Activated CD4-positive, alpha-beta memory T cell treated with anti-CD3 and anti-CD28 coated beads for 36 hours (primary cell): ENCODE data around the gene PDE2A. TPM values are rescaled to one million over a fixed set of nuclear protein-coding genes. Genes with fewer than 3 reads are reported as not detected.

Experiments used
- CTCF ChIA-PET: fragments of 350-600 bp; sonication (Branson Sonifier 250); formaldehyde crosslinking; loops from one replicate; lab custom pipeline; 2021; ENCODE audit warnings: antibody characterized with exemption, inconsistent platforms; lab: Charles Lee
- POLR2A ChIA-PET: fragments of 350-600 bp; sonication (Branson Sonifier 250); formaldehyde crosslinking; loops from one replicate; lab custom pipeline; 2021; ENCODE audit warnings: antibody characterized with exemption; lab: Charles Lee
- DNase-seq: peaks from one replicate; pipeline ENCODE4 v3.0.0-alpha.2; 2020
- H3K27ac Mint-ChIP-seq: one replicate; pipeline ENCODE4 v1.8.0; 2021; ENCODE audit warnings: mixed read lengths
- H3K27me3 Mint-ChIP-seq: one replicate; pipeline ENCODE4 v1.8.0; 2021; ENCODE audit warnings: mixed read lengths
- H3K36me3 Mint-ChIP-seq: one replicate; pipeline ENCODE4 v1.8.0; 2021; ENCODE audit warnings: mixed read lengths
- H3K4me1 Mint-ChIP-seq: one replicate; pipeline ENCODE4 v1.8.0; 2021; ENCODE audit warnings: low read depth, mixed read lengths
- H3K4me3 Mint-ChIP-seq: one replicate; pipeline ENCODE4 v1.8.0; 2021; ENCODE audit warnings: mild to moderate bottlenecking, mixed read lengths
- H3K9me3 Mint-ChIP-seq: one replicate; pipeline ENCODE4 v1.8.0; 2021; ENCODE audit warnings: mixed read lengths
- intact Hi-C: fragments of 100-400 bp; cut with micrococcal nuclease; formaldehyde crosslinking; loops from one replicate; pipeline ENCODE4 v1.15.1; 2023
- total RNA-seq, 2 experiments: library from RNA; stranded (reverse); gene quantifications; one replicate each; pipeline ENCODE4 v1.2.3, GENCODE V29; 2021

The PDE2A gene
- total RNA-seq, 2 experiments from 2014 or later: 0.29 to 0.97 TPM

- no peaks in the 10 kb centered on the region for H3K9me3 Mint-ChIP-seq
- intact Hi-C loops: no loop called here
- ChIA-PET POLR2A (no interaction called here), CTCF (interaction anchor here (1.3 kb wide), 1 partner anchor 161 kb away, joined by 4 read pairs; no protein-coding TSS in a partner anchor)
- no peak overlapping the region for H3K27ac Mint-ChIP-seq
- H3K4me3 Mint-ChIP-seq: no peak overlapping the region
- H3K36me3 Mint-ChIP-seq: no peaks in the 10 kb centered on the region
- no peaks in the 10 kb centered on the region for H3K4me1 Mint-ChIP-seq
- H3K27me3 Mint-ChIP-seq: no peaks in the 10 kb centered on the region
- no peak for DNase-seq
These were observed 42.2 kb downstream of the PDE2A start for GRCh38 chr11:72631806-72632731.

GRCh38 chr11:72630104-72630852 lies 43.9 kb downstream of the PDE2A start:
- Mint-ChIP-seq H3K4me3 (no peak overlapping the region), H3K27me3 (no peaks in the 10 kb centered on the region), H3K27ac (no peak overlapping the region), H3K9me3 (no peaks in the 10 kb centered on the region), H3K4me1 (no peaks in the 10 kb centered on the region), H3K36me3 (no peaks in the 10 kb centered on the region)
- intact Hi-C loops: no loop called here
- ChIA-PET POLR2A (no interaction called here), CTCF (no interaction called here)
- no peak for DNase-seq

GRCh38 chr11:72629266-72629665 lies 45.0 kb downstream of the PDE2A start:
- CTCF ChIA-PET: no interaction called here
- no peak for DNase-seq
- Mint-ChIP-seq H3K27me3 (no peaks in the 10 kb centered on the region), H3K4me3 (no peak overlapping the region), H3K27ac (no peak overlapping the region), H3K36me3 (no peaks in the 10 kb centered on the region), H3K9me3 (no peaks in the 10 kb centered on the region), H3K4me1 (no peaks in the 10 kb centered on the region)
- POLR2A ChIA-PET: no interaction called here
- intact Hi-C loops: no loop called here

- H3K4me1 Mint-ChIP-seq: no peaks in the 10 kb centered on the region
- H3K4me3 Mint-ChIP-seq: no peak overlapping the region
- ChIA-PET POLR2A (no interaction called here), CTCF (interaction anchor here (0.6 kb wide), 1 partner anchor 104 kb away, joined by 3 read pairs; no protein-coding TSS in a partner anchor)
- no peak overlapping the region for H3K27ac Mint-ChIP-seq
- no peaks in the 10 kb centered on the region for H3K27me3 Mint-ChIP-seq
- H3K36me3 Mint-ChIP-seq: no peaks in the 10 kb centered on the region
- intact Hi-C loops: no loop called here
- no peaks in the 10 kb centered on the region for H3K9me3 Mint-ChIP-seq
- no peak for DNase-seq
These were observed 46.5 kb downstream of the PDE2A start for GRCh38 chr11:72627594-72628281.

GRCh38 chr11:72626414-72626936 lies 47.7 kb downstream of the PDE2A start:
- Mint-ChIP-seq H3K4me3 (no peak overlapping the region), H3K27ac (no peak overlapping the region), H3K27me3 (no peaks in the 10 kb centered on the region), H3K4me1 (peaks cover 3% of the 10 kb centered on the region), H3K36me3 (no peaks in the 10 kb centered on the region), H3K9me3 (no peaks in the 10 kb centered on the region)
- intact Hi-C loops: no loop called here
- CTCF ChIA-PET: no interaction called here
- DNase-seq: no peak
- POLR2A ChIA-PET: no interaction called here

- POLR2A ChIA-PET: no interaction called here
These were observed 48.4 kb downstream of the PDE2A start for GRCh38 chr11:72625691-72626413.

GRCh38 chr11:72624496-72625201 lies 49.6 kb downstream of the PDE2A start:
- no peaks in the 10 kb centered on the region for H3K36me3 Mint-ChIP-seq
- no peak overlapping the region for H3K4me3 Mint-ChIP-seq
- intact Hi-C loops: no loop called here
- POLR2A ChIA-PET: no interaction called here
- H3K27me3 Mint-ChIP-seq: no peaks in the 10 kb centered on the region
- H3K4me1 Mint-ChIP-seq: peaks cover 13% of the 10 kb centered on the region
- CTCF ChIA-PET: no interaction called here
- no peak for DNase-seq
- no peak overlapping the region for H3K27ac Mint-ChIP-seq
- H3K9me3 Mint-ChIP-seq: no peaks in the 10 kb centered on the region

More at GRCh38 chr11:72625691-72626413, 48.4 kb downstream of the PDE2A start:
- Mint-ChIP-seq H3K9me3 (no peaks in the 10 kb centered on the region), H3K4me1 (peaks cover 9% of the 10 kb centered on the region), H3K27ac (no peak overlapping the region), H3K36me3 (no peaks in the 10 kb centered on the region), H3K27me3 (no peaks in the 10 kb centered on the region), H3K4me3 (no peak overlapping the region)
- CTCF ChIA-PET: no interaction called here
- no peak for DNase-seq
- intact Hi-C loops: no loop called here

GRCh38 chr11:72623052-72623451 lies 51.2 kb downstream of the PDE2A start:
- peaks cover 13% of the 10 kb centered on the region for H3K4me1 Mint-ChIP-seq
- CTCF ChIA-PET: interaction anchor here (1.6 kb wide), 1 partner anchor 61 kb away, joined by 4 read pairs; no protein-coding TSS in a partner anchor
- intact Hi-C loops: no loop called here

GRCh38 chr11:72621008-72621610 lies 53.1 kb downstream of the PDE2A start:
- Mint-ChIP-seq H3K36me3 (no peaks in the 10 kb centered on the region), H3K27ac (no peak overlapping the region), H3K27me3 (no peaks in the 10 kb centered on the region), H3K4me3 (no peak overlapping the region), H3K4me1 (peaks cover 13% of the 10 kb centered on the region), H3K9me3 (no peaks in the 10 kb centered on the region)
- intact Hi-C loops: no loop called here
- CTCF ChIA-PET: interaction anchor here (0.5 to 0.6 kb wide), 2 partner anchors 12 to 69 kb away, joined by 3 read pairs; no protein-coding TSS in a partner anchor
- peak; percentile 50 for DNase-seq
- POLR2A ChIA-PET: no interaction called here

More at GRCh38 chr11:72623052-72623451, 51.2 kb downstream of the PDE2A start:
- no peaks in the 10 kb centered on the region for H3K36me3 Mint-ChIP-seq
- H3K9me3 Mint-ChIP-seq: no peaks in the 10 kb centered on the region
- no peaks in the 10 kb centered on the region for H3K27me3 Mint-ChIP-seq
- POLR2A ChIA-PET: no interaction called here
- DNase-seq: no peak
- no peak overlapping the region for H3K27ac Mint-ChIP-seq
- no peak overlapping the region for H3K4me3 Mint-ChIP-seq

GRCh38 chr11:72618803-72619202 lies 55.4 kb downstream of the PDE2A start:
- Mint-ChIP-seq H3K4me3 (no peak overlapping the region), H3K4me1 (peaks cover 15% of the 10 kb centered on the region), H3K36me3 (no peaks in the 10 kb centered on the region), H3K9me3 (no peaks in the 10 kb centered on the region), H3K27ac (no peak overlapping the region), H3K27me3 (peaks cover 3% of the 10 kb centered on the region)
- ChIA-PET POLR2A (no interaction called here), CTCF (no interaction called here)
- no peak for DNase-seq
- intact Hi-C loops: no loop called here
